DND-41 (cell line): ENCODE measurements around the gene SEMA4F.
A peak's percentile ranks its signal among the peaks of the same experiment; 100 is the strongest.

Experiments
- ATAC-seq: fragments of 200-7000 bp; cut with Tn5 transposase; 3 replicates; pipeline ENCODE4 v1.9.1; 2021; ENCODE audit warnings: low read depth; ENCODE audit not compliant: insufficient read depth
- DNase-seq: peaks from one replicate; pipeline ENCODE4 v3.0.0-alpha.2; 2020
- H2AFZ ChIP-seq: 2 replicates; pipeline ENCODE4 v1.6.0; 2012; ENCODE audit warnings: low read depth, low read length
- H3K27ac ChIP-seq: 2 replicates; pipeline ENCODE4 v1.5.1; 2012; ENCODE audit warnings: low read length, inconsistent platforms
- H3K27me3 ChIP-seq: fragments of 200-600 bp; sonication (generic); 2 replicates; pipeline ENCODE4 v1.6.0; 2012; ENCODE audit warnings: low read length, mild to moderate bottlenecking, inconsistent platforms; ENCODE audit not compliant: insufficient read depth, poor library complexity
- H3K36me3 ChIP-seq: 2 replicates; pipeline ENCODE4 v1.5.1; 2012; ENCODE audit warnings: low read length, inconsistent platforms; ENCODE audit not compliant: insufficient read depth
- H3K4me1 ChIP-seq: 2 replicates; pipeline ENCODE4 v1.5.1; 2012; ENCODE audit warnings: mild to moderate bottlenecking, low read length; ENCODE audit not compliant: insufficient read depth
- H3K4me2 ChIP-seq: 2 replicates; pipeline ENCODE4 v1.6.0; 2012; ENCODE audit warnings: mild to moderate bottlenecking, moderate library complexity, low read length, inconsistent platforms; ENCODE audit not compliant: insufficient read depth
- H3K4me3 ChIP-seq, 2 experiments: fragments of 200-600 bp in 1 of 2; shearing (Covaris generic) in 1 of 2; 2 replicates each; pipeline ENCODE4 v1.5.1; 2012 to 2016; ENCODE audit warnings: inconsistent platforms in 2 of 2, low read length in 2 of 2, mild to moderate bottlenecking in 2 of 2, low read depth in 1 of 2, moderate library complexity in 1 of 2
- H3K79me2 ChIP-seq: 2 replicates; pipeline ENCODE4 v1.6.0; 2012; ENCODE audit warnings: low read length, inconsistent platforms; ENCODE audit not compliant: insufficient read depth
- H3K9ac ChIP-seq: 2 replicates; pipeline ENCODE4 v1.6.0; 2012; ENCODE audit warnings: low read depth, mild to moderate bottlenecking, inconsistent platforms, low read length, moderate library complexity
- H3K9me3 ChIP-seq: 2 replicates; pipeline ENCODE4 v1.5.1; 2012; ENCODE audit warnings: low read length, moderate library complexity, mild to moderate bottlenecking, inconsistent platforms; ENCODE audit not compliant: insufficient read depth, severe bottlenecking
- H4K20me1 ChIP-seq: 2 replicates; pipeline ENCODE4 v1.6.0; 2012; ENCODE audit warnings: low read length; ENCODE audit not compliant: insufficient read depth
- CTCF ChIP-seq: IDR thresholded peaks from 2 replicates; pipeline ENCODE4 v1.5.1; 2012; ENCODE audit warnings: borderline replicate concordance, low read length, moderate library complexity, mild to moderate bottlenecking; ENCODE audit not compliant: poor library complexity, severe bottlenecking; ENCODE audit errors: extremely low read depth
- EZH2 ChIP-seq: IDR thresholded peaks from 3 replicates; pipeline ENCODE4 v1.6.1; 2012; ENCODE audit warnings: borderline replicate concordance, low read depth, mild to moderate bottlenecking, moderate library complexity, low read length, inconsistent platforms; ENCODE audit not compliant: severe bottlenecking

The SEMA4F gene

GRCh38 chr2:74688881-74689280 is 34.8 kb downstream of the SEMA4F start:
- Histone ChIP-seq H3K9ac (no peak overlapping the region), H4K20me1 (no peaks in the 10 kb centered on the region), H3K9me3 (no peaks in the 10 kb centered on the region), H3K4me3 (no peak overlapping the region), H3K36me3 (no peaks in the 10 kb centered on the region), H3K4me1 (no peaks in the 10 kb centered on the region), H3K27me3 (peaks cover 10% of the 10 kb centered on the region), H2AFZ (no peak overlapping the region), H3K27ac (no peak overlapping the region), H3K4me2 (no peak overlapping the region), H3K79me2 (no peaks in the 10 kb centered on the region)
- no peak for TF ChIP-seq EZH2
- no peak for TF ChIP-seq CTCF
- no peak for DNase-seq
- no peak for ATAC-seq

GRCh38 chr2:74689671-74690070 is 35.6 kb downstream of the SEMA4F start:
- Histone ChIP-seq H2AFZ (no peak overlapping the region), H3K36me3 (no peaks in the 10 kb centered on the region), H3K79me2 (no peaks in the 10 kb centered on the region), H4K20me1 (no peaks in the 10 kb centered on the region), H3K9ac (no peak overlapping the region), H3K4me3 (no peak overlapping the region), H3K27me3 (peaks cover 14% of the 10 kb centered on the region), H3K4me2 (no peak overlapping the region), H3K27ac (no peak overlapping the region), H3K4me1 (no peaks in the 10 kb centered on the region), H3K9me3 (no peaks in the 10 kb centered on the region)
- TF ChIP-seq EZH2 (no peak), CTCF (no peak)
- DNase-seq (no peak), ATAC-seq (no peak)

GRCh38 chr2:74690571-74690970 is 36.5 kb downstream of the SEMA4F start:
- no peaks in the 10 kb centered on the region for H3K9me3 ChIP-seq
- TF ChIP-seq CTCF (peak; percentile 78), EZH2 (no peak)
- no peak overlapping the region for H3K4me3 ChIP-seq
- H3K9ac ChIP-seq = no peak overlapping the region
- H4K20me1 ChIP-seq = no peaks in the 10 kb centered on the region
- H3K27me3 ChIP-seq = peaks cover 15% of the 10 kb centered on the region
- DNase-seq (peak; percentile 43), ATAC-seq (peak; percentile 87)
- no peaks in the 10 kb centered on the region for H3K79me2 ChIP-seq
- no peaks in the 10 kb centered on the region for H3K4me1 ChIP-seq
- no peak overlapping the region for H3K27ac ChIP-seq
- no peaks in the 10 kb centered on the region for H3K36me3 ChIP-seq
- no peak overlapping the region for H2AFZ ChIP-seq
- H3K4me2 ChIP-seq = no peak overlapping the region

- H3K4me2 ChIP-seq = no peak overlapping the region
Measured at GRCh38 chr2:74691929-74692328, 37.9 kb downstream of the SEMA4F start.

More at GRCh38 chr2:74691929-74692328, 37.9 kb downstream of the SEMA4F start:
- Histone ChIP-seq H3K9ac (no peak overlapping the region), H3K27me3 (peaks cover 15% of the 10 kb centered on the region), H3K4me1 (no peaks in the 10 kb centered on the region), H3K79me2 (no peaks in the 10 kb centered on the region), H3K36me3 (no peaks in the 10 kb centered on the region), H3K27ac (no peak overlapping the region), H3K4me3 (no peak overlapping the region), H2AFZ (no peak overlapping the region), H4K20me1 (no peaks in the 10 kb centered on the region), H3K9me3 (no peaks in the 10 kb centered on the region)
- no peak for TF ChIP-seq CTCF
- ATAC-seq (no peak), DNase-seq (no peak)
